ENCODE data around the gene PPP2R2B. TPM values are rescaled to one million over a fixed set of nuclear protein-coding genes. Genes with fewer than 3 reads are reported as not detected.

The PPP2R2B gene
- total RNA-seq, 4 donors from 2014 or later: 1.2 to 2.9 (median 1.9) TPM

DNA sequence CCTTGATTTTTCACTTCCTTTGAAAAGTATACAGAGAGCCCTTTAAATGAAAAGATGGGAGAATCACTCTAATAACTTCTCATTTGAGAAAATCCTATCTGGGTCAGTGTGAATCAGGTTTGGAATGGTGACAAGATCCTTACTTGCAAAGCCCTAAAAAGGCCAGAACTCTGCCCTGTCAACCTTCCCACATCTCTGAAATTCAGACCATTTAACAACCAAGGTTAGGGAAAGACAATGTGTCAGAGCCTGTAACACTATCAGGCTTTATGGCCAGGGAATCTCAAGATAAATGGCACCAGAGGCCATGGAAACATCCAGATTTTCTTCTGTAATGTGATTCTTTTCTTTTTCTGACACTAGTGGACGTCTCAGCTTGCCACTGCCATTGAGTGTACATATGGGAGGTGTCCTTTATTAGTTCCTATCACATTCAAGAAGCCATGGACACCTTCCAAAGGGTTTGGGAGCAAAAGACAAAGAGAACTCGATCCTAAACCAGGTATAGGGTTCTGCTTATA is 196.9 kb downstream of the PPP2R2B start:
- Histone ChIP-seq H3K27ac (no peak overlapping the region), H3K9me3 (no peaks in the 10 kb centered on the region), H3K36me3 (no peaks in the 10 kb centered on the region), H3K4me3 (no peak overlapping the region), H3K27me3 (no peaks in the 10 kb centered on the region), H3K4me1 (no peaks in the 10 kb centered on the region)
- DNase-seq: no peak
- TF ChIP-seq, protein P1, sequence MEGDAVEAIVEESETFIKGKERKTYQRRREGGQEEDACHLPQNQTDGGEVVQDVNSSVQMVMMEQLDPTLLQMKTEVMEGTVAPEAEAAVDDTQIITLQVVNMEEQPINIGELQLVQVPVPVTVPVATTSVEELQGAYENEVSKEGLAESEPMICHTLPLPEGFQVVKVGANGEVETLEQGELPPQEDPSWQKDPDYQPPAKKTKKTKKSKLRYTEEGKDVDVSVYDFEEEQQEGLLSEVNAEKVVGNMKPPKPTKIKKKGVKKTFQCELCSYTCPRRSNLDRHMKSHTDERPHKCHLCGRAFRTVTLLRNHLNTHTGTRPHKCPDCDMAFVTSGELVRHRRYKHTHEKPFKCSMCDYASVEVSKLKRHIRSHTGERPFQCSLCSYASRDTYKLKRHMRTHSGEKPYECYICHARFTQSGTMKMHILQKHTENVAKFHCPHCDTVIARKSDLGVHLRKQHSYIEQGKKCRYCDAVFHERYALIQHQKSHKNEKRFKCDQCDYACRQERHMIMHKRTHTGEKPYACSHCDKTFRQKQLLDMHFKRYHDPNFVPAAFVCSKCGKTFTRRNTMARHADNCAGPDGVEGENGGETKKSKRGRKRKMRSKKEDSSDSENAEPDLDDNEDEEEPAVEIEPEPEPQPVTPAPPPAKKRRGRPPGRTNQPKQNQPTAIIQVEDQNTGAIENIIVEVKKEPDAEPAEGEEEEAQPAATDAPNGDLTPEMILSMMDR (IDR thresholded peaks at IDR 0.05): no peak
- no peak for TF ChIP-seq POLR2A (IDR thresholded peaks at IDR 0.05)

- no peaks in the 10 kb centered on the region for H3K9me3 ChIP-seq
- H3K4me3 ChIP-seq: no peak overlapping the region
- DNase-seq: no peak
- H3K27ac ChIP-seq: no peak overlapping the region
- no peak for TF ChIP-seq POLR2A (IDR thresholded peaks at IDR 0.05)
- TF ChIP-seq, protein P1 (IDR thresholded peaks at IDR 0.05): no peak
- no peaks in the 10 kb centered on the region for H3K4me1 ChIP-seq
- no peaks in the 10 kb centered on the region for H3K27me3 ChIP-seq
- no peaks in the 10 kb centered on the region for H3K36me3 ChIP-seq
These were observed 197.5 kb downstream of the PPP2R2B start for GRCh38 chr5:146680846-146681584.

DNA sequence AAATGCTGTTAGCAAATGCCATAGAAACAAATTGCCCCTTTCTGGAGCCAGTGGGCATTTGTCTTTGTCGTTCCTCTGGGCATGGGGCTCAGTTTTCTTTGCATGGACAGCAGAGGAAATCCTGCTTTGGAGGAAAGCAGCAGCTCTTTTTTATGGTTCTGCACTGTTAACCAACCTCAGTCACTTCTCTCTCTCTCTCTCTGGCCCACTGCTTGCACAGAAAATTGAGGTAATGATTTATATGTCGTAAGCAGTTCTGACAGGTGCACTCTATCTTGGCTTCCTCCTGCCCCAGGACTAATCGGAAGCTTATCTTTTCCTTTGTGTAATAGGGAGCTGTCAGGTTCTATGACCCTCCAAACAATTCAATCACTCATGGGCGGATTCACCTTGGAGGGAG is 202.9 kb downstream of the PPP2R2B start:
- no peaks in the 10 kb centered on the region for H3K27me3 ChIP-seq
- no peak overlapping the region for H3K27ac ChIP-seq
- H3K4me1 ChIP-seq: no peaks in the 10 kb centered on the region
- no peak for DNase-seq
- no peak overlapping the region for H3K4me3 ChIP-seq
- no peaks in the 10 kb centered on the region for H3K36me3 ChIP-seq
- no peak for TF ChIP-seq POLR2A (IDR thresholded peaks at IDR 0.05)
- TF ChIP-seq, protein P1 (IDR thresholded peaks at IDR 0.05): no peak
- H3K9me3 ChIP-seq: no peaks in the 10 kb centered on the region

GRCh38 chr5:146672866-146673265 is 205.7 kb downstream of the PPP2R2B start:
- no peak overlapping the region for H3K4me3 ChIP-seq
- no peak for DNase-seq
- TF ChIP-seq, protein P1 (IDR thresholded peaks at IDR 0.05): no peak
- no peak for TF ChIP-seq POLR2A (IDR thresholded peaks at IDR 0.05)

DNA sequence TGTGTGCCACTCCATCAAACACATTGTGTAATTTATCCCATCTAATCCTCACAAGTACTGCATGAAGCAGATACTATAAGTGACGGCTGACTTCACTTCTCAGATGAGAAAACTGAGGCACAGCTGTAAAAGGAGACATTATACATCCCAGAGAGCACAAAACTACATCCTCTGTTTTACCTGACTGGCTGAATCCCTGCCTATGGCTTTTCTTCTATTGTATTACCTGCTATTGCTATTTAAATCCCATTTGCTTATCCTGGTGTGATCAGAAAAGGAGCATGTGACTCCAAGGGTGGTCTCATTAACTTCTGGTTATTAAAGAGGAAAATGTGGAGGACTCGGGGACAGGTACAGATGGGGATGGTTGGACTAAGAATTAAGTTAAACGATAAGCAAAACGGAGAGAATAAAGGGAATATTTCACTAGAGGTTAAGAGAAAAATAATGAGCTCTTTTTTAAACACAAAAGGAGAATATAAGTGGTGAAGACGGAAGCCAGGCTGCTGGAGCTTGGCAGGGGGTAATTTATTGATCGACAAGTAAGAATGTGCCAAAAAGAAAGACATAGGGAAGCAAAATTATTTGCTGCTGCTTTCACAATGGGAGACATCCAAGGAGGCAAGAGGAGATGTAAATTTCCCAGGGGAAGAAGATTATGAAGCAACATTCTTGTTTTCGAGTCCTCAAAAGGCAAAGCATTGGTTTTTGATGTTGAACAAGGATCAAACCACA is 206.8 kb downstream of the PPP2R2B start:
- Histone ChIP-seq H3K9me3 (no peaks in the 10 kb centered on the region), H3K4me1 (no peaks in the 10 kb centered on the region), H3K4me3 (no peak overlapping the region), H3K27me3 (no peaks in the 10 kb centered on the region), H3K27ac (no peak overlapping the region), H3K36me3 (no peaks in the 10 kb centered on the region)
- DNase-seq: no peak
- TF ChIP-seq, protein P1 (IDR thresholded peaks at IDR 0.05): no peak
- no peak for TF ChIP-seq POLR2A (IDR thresholded peaks at IDR 0.05)

More at GRCh38 chr5:146672866-146673265, 205.7 kb downstream of the PPP2R2B start:
- Histone ChIP-seq H3K4me1 (no peaks in the 10 kb centered on the region), H3K9me3 (no peaks in the 10 kb centered on the region), H3K27ac (no peak overlapping the region), H3K27me3 (no peaks in the 10 kb centered on the region), H3K36me3 (no peaks in the 10 kb centered on the region)

All from Peyer's patch (tissue), 4 donors.